ENCODE results near the gene AKIRIN2. TPM values are rescaled to one million over a fixed set of nuclear protein-coding genes. Genes with fewer than 3 reads are reported as not detected.
A peak's percentile ranks its signal among the peaks of the same experiment; 100 is the strongest.
"Not testable (repeated sequence)": the region's sequence is repeated elsewhere in the genome, so short reads cannot be mapped to it uniquely, and the experiment has no call there.

The AKIRIN2 gene
- total RNA-seq, 1 donor = 15.2 TPM

GRCh38 chr6:87710090-87710489 is 8.1 kb upstream of the AKIRIN2 start:
- Histone ChIP-seq H3K4me1 (ENCODE audit: insufficient read depth, low read length) (peaks cover 26% of the 10 kb centered on the region), H3K36me3 (ENCODE audit: insufficient read depth, low read length) (no peaks in the 10 kb centered on the region)
- TF ChIP-seq CTCF (IDR thresholded peaks at IDR 0.05; ENCODE audit: extremely low read depth, low read depth, low read length) = no peak

DNA sequence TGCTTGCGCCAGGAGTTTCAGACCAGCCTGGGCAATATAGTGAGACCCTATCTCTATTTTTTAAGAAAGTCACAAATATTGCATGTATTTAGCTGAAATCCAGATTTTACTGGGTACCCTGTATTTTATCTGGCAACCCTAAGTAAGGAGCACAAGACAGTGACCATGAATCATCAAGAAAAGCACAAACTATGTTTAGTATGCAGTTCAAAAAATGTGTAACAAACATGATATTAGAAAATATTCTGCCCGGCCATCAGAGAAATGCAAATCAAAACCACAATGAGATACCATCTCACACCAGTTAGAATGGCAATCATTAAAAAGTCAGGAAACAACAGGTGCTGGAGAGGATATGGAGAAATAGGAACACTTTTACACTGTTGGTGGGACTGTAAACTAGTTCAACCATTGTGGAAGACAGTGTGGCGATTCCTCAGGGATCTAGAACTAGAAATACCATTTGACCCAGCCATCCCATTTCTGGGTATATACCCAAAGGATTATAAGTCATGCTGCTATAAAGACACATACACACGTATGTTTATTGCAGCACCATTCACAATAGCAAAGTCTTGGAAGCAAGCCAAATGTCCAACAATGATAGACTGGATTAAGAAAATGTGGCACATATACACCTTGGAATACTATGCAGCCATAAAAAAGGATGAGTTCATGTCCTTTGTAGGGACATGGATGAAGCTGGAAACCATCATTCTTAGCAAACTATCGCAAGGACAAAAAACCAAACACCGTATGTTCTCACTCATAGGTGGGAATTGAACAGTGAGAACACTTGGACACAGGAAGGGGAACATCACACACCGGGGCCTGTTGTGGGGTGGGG is 6.8 kb upstream of the AKIRIN2 start:
- Histone ChIP-seq H3K27ac (ENCODE audit: low read depth, low read length) (peak overlapping the region; percentile 37), H3K4me1 (ENCODE audit: insufficient read depth, low read length) (peaks cover 21% of the 10 kb centered on the region)
- H3K4me3 ChIP-seq (ENCODE audit: insufficient read depth, low read length); H4K20me1 ChIP-seq (ENCODE audit: insufficient read depth, low read length); H3K79me2 ChIP-seq (ENCODE audit: insufficient read depth, low read length); H3K4me2 ChIP-seq (ENCODE audit: insufficient read depth, low read length); H3K36me3 ChIP-seq (ENCODE audit: insufficient read depth, low read length); DNase-seq (ENCODE audit: insufficient read length, low spot score, missing footprints); H3K9me3 ChIP-seq (ENCODE audit: low read depth, low read length); H3K27me3 ChIP-seq (ENCODE audit: insufficient read depth, low read length); H2AFZ ChIP-seq (ENCODE audit: low read length): not testable (repeated sequence)

More at GRCh38 chr6:87710090-87710489, 8.1 kb upstream of the AKIRIN2 start:
- Histone ChIP-seq H3K9me3 (ENCODE audit: low read depth, low read length) (no peaks in the 10 kb centered on the region), H2AFZ (ENCODE audit: low read length) (no peak overlapping the region), H3K4me2 (ENCODE audit: insufficient read depth, low read length) (no peak overlapping the region), H3K27me3 (ENCODE audit: insufficient read depth, low read length) (no peaks in the 10 kb centered on the region), H3K79me2 (ENCODE audit: insufficient read depth, low read length) (no peaks in the 10 kb centered on the region), H4K20me1 (ENCODE audit: insufficient read depth, low read length) (no peaks in the 10 kb centered on the region), H3K27ac (ENCODE audit: low read depth, low read length) (no peak overlapping the region), H3K4me3 (ENCODE audit: insufficient read depth, low read length) (no peak overlapping the region)
- DNase-seq (ENCODE audit: insufficient read length, low spot score, missing footprints) = no peak

GRCh38 chr6:87706187-87706966 is 4.3 kb upstream of the AKIRIN2 start:
- Histone ChIP-seq H3K4me3 (ENCODE audit: insufficient read depth, low read length) (no peak overlapping the region), H2AFZ (ENCODE audit: low read length) (peak overlapping the region; percentile 51), H3K4me1 (ENCODE audit: insufficient read depth, low read length) (peaks cover 21% of the 10 kb centered on the region), H3K27ac (ENCODE audit: low read depth, low read length) (peak overlapping the region; percentile 65), H3K4me2 (ENCODE audit: insufficient read depth, low read length) (peak overlapping the region; percentile 58), H3K79me2 (ENCODE audit: insufficient read depth, low read length) (peaks cover 7% of the 10 kb centered on the region), H3K36me3 (ENCODE audit: insufficient read depth, low read length) (no peaks in the 10 kb centered on the region), H4K20me1 (ENCODE audit: insufficient read depth, low read length) (no peaks in the 10 kb centered on the region), H3K9me3 (ENCODE audit: low read depth, low read length) (no peaks in the 10 kb centered on the region), H3K27me3 (ENCODE audit: insufficient read depth, low read length) (no peaks in the 10 kb centered on the region)
- no peak for DNase-seq (ENCODE audit: insufficient read length, low spot score, missing footprints)
- no peak for TF ChIP-seq CTCF (IDR thresholded peaks at IDR 0.05; ENCODE audit: extremely low read depth, low read depth, low read length)

DNA sequence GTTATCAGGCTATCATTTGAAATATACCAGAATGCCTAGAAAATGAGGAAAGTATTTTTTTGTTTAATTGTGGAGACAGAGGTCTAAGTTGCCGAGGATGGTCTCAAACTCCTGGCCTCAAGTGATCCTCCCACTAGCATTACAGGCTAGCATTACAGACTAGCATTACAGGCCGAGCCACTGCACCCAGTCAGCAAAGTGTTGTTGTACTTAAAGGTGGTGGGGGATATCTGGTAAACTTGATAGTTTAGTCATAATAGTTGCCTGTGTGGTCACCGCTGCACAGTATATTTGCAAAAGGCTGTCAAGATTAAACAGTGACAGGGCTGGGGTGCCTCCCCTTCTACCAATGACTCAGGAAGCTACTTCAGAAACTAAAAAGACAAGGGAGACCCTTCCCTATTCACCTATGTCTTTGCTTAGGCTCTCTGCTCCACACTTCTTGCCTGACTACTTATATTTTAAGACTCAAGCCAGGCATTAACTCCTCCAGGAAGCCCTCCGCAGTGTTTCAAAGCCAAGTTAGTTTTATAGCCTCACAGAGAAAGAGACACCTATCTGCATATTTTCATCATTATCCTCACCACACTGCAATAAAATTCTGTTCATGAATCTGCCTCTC is 3.1 kb upstream of the AKIRIN2 start:
- Histone ChIP-seq H4K20me1 (ENCODE audit: insufficient read depth, low read length) (peaks cover 11% of the 10 kb centered on the region), H3K27me3 (ENCODE audit: insufficient read depth, low read length) (no peaks in the 10 kb centered on the region), H3K4me2 (ENCODE audit: insufficient read depth, low read length) (no peak overlapping the region), H3K79me2 (ENCODE audit: insufficient read depth, low read length) (peaks cover 19% of the 10 kb centered on the region), H3K4me3 (ENCODE audit: insufficient read depth, low read length) (no peak overlapping the region), H3K9me3 (ENCODE audit: low read depth, low read length) (no peaks in the 10 kb centered on the region), H2AFZ (ENCODE audit: low read length) (peak overlapping the region; percentile 66), H3K27ac (ENCODE audit: low read depth, low read length) (no peak overlapping the region), H3K36me3 (ENCODE audit: insufficient read depth, low read length) (no peaks in the 10 kb centered on the region), H3K4me1 (ENCODE audit: insufficient read depth, low read length) (peaks cover 21% of the 10 kb centered on the region)
- no peak for TF ChIP-seq CTCF (IDR thresholded peaks at IDR 0.05; ENCODE audit: extremely low read depth, low read depth, low read length)
- no peak for DNase-seq (ENCODE audit: insufficient read length, low spot score, missing footprints)

GRCh38 chr6:87703039-87703438 is 1.0 kb upstream of the AKIRIN2 start:
- H3K4me3 ChIP-seq (ENCODE audit: insufficient read depth, low read length) = peak overlapping the region; percentile 98
- DNase-seq (ENCODE audit: insufficient read length, low spot score, missing footprints); H3K36me3 ChIP-seq (ENCODE audit: insufficient read depth, low read length); H3K27me3 ChIP-seq (ENCODE audit: insufficient read depth, low read length); H3K9me3 ChIP-seq (ENCODE audit: low read depth, low read length): not testable (repeated sequence)
- peak overlapping the region; percentile 89 for H2AFZ ChIP-seq (ENCODE audit: low read length)
- peak overlapping the region; percentile 78 for H3K27ac ChIP-seq (ENCODE audit: low read depth, low read length)
- H3K79me2 ChIP-seq (ENCODE audit: insufficient read depth, low read length) = peaks cover 40% of the 10 kb centered on the region
- peak overlapping the region; percentile 92 for H3K4me2 ChIP-seq (ENCODE audit: insufficient read depth, low read length)
- H4K20me1 ChIP-seq (ENCODE audit: insufficient read depth, low read length) = peaks cover 30% of the 10 kb centered on the region
- peaks cover 25% of the 10 kb centered on the region for H3K4me1 ChIP-seq (ENCODE audit: insufficient read depth, low read length)

Measured in osteoblast (primary cell).